Neural progenitor cell (in vitro differentiated cells): ENCODE data around the gene C1QTNF1. TPM values are rescaled to one million over a fixed set of nuclear protein-coding genes. Genes with fewer than 3 reads are reported as not detected.
"Not testable (repeated sequence)": the region's sequence is repeated elsewhere in the genome, so short reads cannot be mapped to it uniquely, and the experiment has no call there.

ENCODE experiments used
- DNase-seq: peaks from one replicate; pipeline ENCODE4 v3.0.0-alpha.2; 2016; ENCODE audit warnings: low spot score
- H2AFZ ChIP-seq: fragments of 200-600 bp; sonication (generic); replicated peaks from 2 replicates; pipeline ENCODE4 v1.6.1; 2016; ENCODE audit warnings: antibody characterized with exemption
- H3F3A ChIP-seq: fragments of 200-600 bp; sonication (generic); 2 replicates; pipeline ENCODE4 v1.6.1; 2016; ENCODE audit warnings: antibody characterized with exemption, low read depth
- H3K27ac ChIP-seq: fragments of 200-600 bp; sonication (generic); 2 replicates; pipeline ENCODE4 v1.5.1; 2016; ENCODE audit warnings: mild to moderate bottlenecking
- H3K27me3 ChIP-seq: fragments of 200-600 bp; sonication (generic); 2 replicates; pipeline ENCODE4 v1.6.1; 2016; ENCODE audit warnings: mild to moderate bottlenecking, moderate library complexity
- H3K36me3 ChIP-seq: fragments of 200-600 bp; sonication (generic); 2 replicates; pipeline ENCODE4 v1.5.1; 2016
- H3K4me1 ChIP-seq: fragments of 200-600 bp; sonication (generic); 2 replicates; pipeline ENCODE4 v1.6.1; 2016; ENCODE audit warnings: mixed run types
- H3K4me2 ChIP-seq: fragments of 200-600 bp; sonication (generic); 2 replicates; pipeline ENCODE4 v1.6.1; 2016
- H3K4me3 ChIP-seq: fragments of 200-600 bp; sonication (generic); 2 replicates; pipeline ENCODE4 v1.5.1; 2016
- H3K79me2 ChIP-seq: fragments of 200-600 bp; sonication (generic); 2 replicates; pipeline ENCODE4 v1.6.1; 2016; ENCODE audit warnings: low read depth
- H3K9ac ChIP-seq: fragments of 200-600 bp; sonication (generic); 2 replicates; pipeline ENCODE4 v1.6.1; 2016
- H3K9me3 ChIP-seq: fragments of 200-600 bp; sonication (generic); 2 replicates; pipeline ENCODE4 v1.5.1; 2016; ENCODE audit warnings: low read depth
- H4K20me1 ChIP-seq: fragments of 200-600 bp; sonication (generic); 2 replicates; pipeline ENCODE4 v1.6.1; 2016; ENCODE audit warnings: low read depth
- H3K27ac Mint-ChIP-seq: 3 replicates; pipeline ENCODE4 v1.8.0; 2021; ENCODE audit warnings: mixed read lengths
- H3K27me3 Mint-ChIP-seq: 2 replicates; pipeline ENCODE4 v1.8.0; 2022; ENCODE audit warnings: low read depth, mild to moderate bottlenecking, inconsistent platforms, moderate library complexity, mixed read lengths; ENCODE audit not compliant: insufficient read depth
- H3K36me3 Mint-ChIP-seq: 3 replicates; pipeline ENCODE4 v1.8.0; 2021; ENCODE audit warnings: mixed read lengths
- H3K4me1 Mint-ChIP-seq: 3 replicates; pipeline ENCODE4 v1.8.0; 2021; ENCODE audit warnings: mixed read lengths
- H3K4me3 Mint-ChIP-seq: 3 replicates; pipeline ENCODE4 v1.8.0; 2021; ENCODE audit warnings: mild to moderate bottlenecking, moderate library complexity, mixed read lengths
- H3K9me3 Mint-ChIP-seq: 3 replicates; pipeline ENCODE4 v1.8.0; 2020; ENCODE audit warnings: mixed read lengths
- CTCF ChIP-seq: fragments of 200-600 bp; sonication (generic); IDR thresholded peaks from 2 replicates; pipeline ENCODE4 v1.5.1; 2017; ENCODE audit warnings: antibody characterized with exemption, mild to moderate bottlenecking
- EZH2 ChIP-seq: fragments of 200-600 bp; sonication (generic); IDR thresholded peaks from 2 replicates; pipeline ENCODE4 v1.6.1; 2017; ENCODE audit warnings: antibody characterized with exemption, mild to moderate bottlenecking, moderate library complexity
- EZH2phosphoT487 ChIP-seq: fragments of 200-600 bp; sonication (generic); IDR thresholded peaks from 2 replicates; pipeline ENCODE4 v1.6.1; 2017; ENCODE audit warnings: antibody characterized with exemption
- total RNA-seq: library from RNA; depleted of rRNA; stranded (reverse); fragments of >200 nt; gene quantifications from 2 replicates; pipeline ENCODE4 v1.2.3, GENCODE V29; 2015; ENCODE audit warnings: low replicate concordance

C1QTNF1 gene
- total RNA-seq, 1 donor from 2014 or later = 1.4 TPM

GRCh38 chr17:79073706-79074088 lies 49.7 kb downstream of the C1QTNF1 start:
- Mint-ChIP-seq H3K4me3 (peak overlapping the region; percentile 43), H3K27me3 (peaks cover 3% of the 10 kb centered on the region), H3K4me1 (peaks cover 9% of the 10 kb centered on the region), H3K36me3 (peaks cover 2% of the 10 kb centered on the region), H3K9me3 (no peaks in the 10 kb centered on the region), H3K27ac (no peak overlapping the region)
- Histone ChIP-seq H3K4me2 (no peak overlapping the region), H3K9ac (no peak overlapping the region), H3K79me2 (no peaks in the 10 kb centered on the region), H3K9me3 (no peaks in the 10 kb centered on the region), H4K20me1 (no peaks in the 10 kb centered on the region), H3K27me3 (peaks cover 21% of the 10 kb centered on the region), H3F3A (no peaks in the 10 kb centered on the region), H3K4me1 (peaks cover 3% of the 10 kb centered on the region), H3K36me3 (no peaks in the 10 kb centered on the region), H3K4me3 (no peak overlapping the region), H3K27ac (no peak overlapping the region), H2AFZ (no peak overlapping the region)
- TF ChIP-seq EZH2phosphoT487 (no peak), EZH2 (no peak), CTCF (no peak)
- no peak for DNase-seq

- H3K4me2 ChIP-seq = peak overlapping the region; percentile 17
- H3K36me3 ChIP-seq, H3K9me3 ChIP-seq, H3F3A ChIP-seq, H3K4me3 ChIP-seq, H3K9me3 Mint-ChIP-seq, H3K4me1 Mint-ChIP-seq, DNase-seq, H3K9ac ChIP-seq, H3K36me3 Mint-ChIP-seq, H3K27me3 Mint-ChIP-seq, H4K20me1 ChIP-seq, H3K27ac ChIP-seq, H3K27ac Mint-ChIP-seq, H2AFZ ChIP-seq, H3K79me2 ChIP-seq, H3K4me1 ChIP-seq: not testable (repeated sequence)
- H3K27me3 ChIP-seq = peaks cover 21% of the 10 kb centered on the region
- H3K4me3 Mint-ChIP-seq = peak overlapping the region; percentile 86
These were observed 50.2 kb downstream of the C1QTNF1 start for GRCh38 chr17:79074121-79074648.

- DNase-seq = peak; percentile 99
- peak within 1 kb of the TSS; percentile 55 for H3K4me3 ChIP-seq
- H3K36me3 ChIP-seq = no peaks in the 10 kb centered on the region
- H3K79me2 ChIP-seq = no peaks in the 10 kb centered on the region
- H4K20me1 ChIP-seq = no peaks in the 10 kb centered on the region
- H2AFZ ChIP-seq = peak within 1 kb of the TSS; percentile 26
- H3K27me3 Mint-ChIP-seq = peaks cover 3% of the 10 kb centered on the region
- peaks cover 3% of the 10 kb centered on the region for H3K4me1 ChIP-seq
- H3F3A ChIP-seq = no peaks in the 10 kb centered on the region
- peak within 1 kb of the TSS; percentile 23 for H3K27ac Mint-ChIP-seq
- TF ChIP-seq EZH2 (no peak), CTCF (no peak), EZH2phosphoT487 (no peak)
- H3K27me3 ChIP-seq = peaks cover 19% of the 10 kb centered on the region
- peak within 1 kb of the TSS; percentile 88 for H3K4me3 Mint-ChIP-seq
- H3K9me3 Mint-ChIP-seq = no peaks in the 10 kb centered on the region
- H3K9ac ChIP-seq = no peak within 1 kb of the TSS
- H3K36me3 Mint-ChIP-seq = peaks cover 2% of the 10 kb centered on the region
- peak within 1 kb of the TSS; percentile 82 for H3K4me2 ChIP-seq
- no peak within 1 kb of the TSS for H3K27ac ChIP-seq
- H3K4me1 Mint-ChIP-seq = peaks cover 9% of the 10 kb centered on the region
- H3K9me3 ChIP-seq = no peaks in the 10 kb centered on the region
These were observed 50.9 kb downstream of the C1QTNF1 start, which contains the start of gene ENGASE for GRCh38 chr17:79074649-79075445. Gene ENGASE, plus strand, starts transcription at chr17:79074824. Its CDS starts 121 bp downstream, at chr17:79074945.

GRCh38 chr17:79075446-79075750 lies 51.4 kb downstream of the C1QTNF1 start:
- TF ChIP-seq EZH2 (no peak), EZH2phosphoT487 (no peak), CTCF (no peak)
- Histone ChIP-seq H3K4me1 (peaks cover 3% of the 10 kb centered on the region), H3K4me2 (peak overlapping the region; percentile 82), H3K9me3 (no peaks in the 10 kb centered on the region), H2AFZ (peak overlapping the region; percentile 26), H3K27me3 (peaks cover 14% of the 10 kb centered on the region), H3F3A (no peaks in the 10 kb centered on the region), H3K79me2 (no peaks in the 10 kb centered on the region), H3K4me3 (peak overlapping the region; percentile 55), H3K36me3 (no peaks in the 10 kb centered on the region), H3K27ac (no peak overlapping the region), H4K20me1 (no peaks in the 10 kb centered on the region), H3K9ac (no peak overlapping the region)
- peak overlapping the region; percentile 88 for H3K4me3 Mint-ChIP-seq
- H3K36me3 Mint-ChIP-seq = peaks cover 4% of the 10 kb centered on the region
- peak overlapping the region; percentile 23 for H3K27ac Mint-ChIP-seq
- H3K4me1 Mint-ChIP-seq = peaks cover 9% of the 10 kb centered on the region
- DNase-seq = no peak
- peaks cover 2% of the 10 kb centered on the region for H3K27me3 Mint-ChIP-seq
- no peaks in the 10 kb centered on the region for H3K9me3 Mint-ChIP-seq
